Transverse colon (tissue), 4 donors: ENCODE data around the gene ARL4D. TPM values are rescaled to one million over a fixed set of nuclear protein-coding genes. Genes with fewer than 3 reads are reported as not detected.
A peak's percentile ranks its signal among the peaks of the same experiment; 100 is the strongest.

Experiments used
- DNase-seq: peaks from one replicate; pipeline ENCODE4 v3.0.0-alpha.2; 2019
- H3K27ac ChIP-seq, 4 donors: fragments of 200-600 bp; sonication (generic); 2 replicates each; pipeline ENCODE4 v1.5.1; 2016 to 2018; ENCODE audit warnings: inconsistent platforms in 4 of 4
- H3K27me3 ChIP-seq: fragments of 200-600 bp; sonication (generic); 2 replicates; pipeline ENCODE4 v1.5.1; 2017; ENCODE audit warnings: inconsistent platforms
- H3K36me3 ChIP-seq, 4 donors: fragments of 200-600 bp; sonication (generic); 2 replicates each; pipeline ENCODE4 v1.5.1; 2017 to 2019; ENCODE audit warnings: inconsistent platforms in 4 of 4
- H3K4me1 ChIP-seq, 4 donors: fragments of 200-600 bp; sonication (generic); 2 replicates each; pipeline ENCODE4 v1.5.1; 2017 to 2020; ENCODE audit warnings: inconsistent platforms in 4 of 4
- H3K4me3 ChIP-seq, 4 donors: fragments of 200-600 bp; sonication (generic); 1 replicate in 1 of 4; 2 replicates in 3 of 4; pipeline versions ENCODE4 v1.5.1 to v1.6.1; 2017 to 2019; ENCODE audit warnings: inconsistent platforms in 4 of 4
- H3K9me3 ChIP-seq, 2 donors: fragments of 200-600 bp; sonication (generic); 2 replicates each; pipeline ENCODE4 v1.5.1; 2017 to 2019; ENCODE audit warnings: inconsistent platforms in 2 of 2
- EP300 ChIP-seq: sonication (generic); formaldehyde crosslinking; IDR thresholded peaks from one replicate; pipeline ENCODE4 v1.6.1; 2017; ENCODE audit warnings: antibody characterized with exemption, low read depth
- POLR2A ChIP-seq: fragments of 450-650 bp; IDR thresholded peaks from one replicate; pipeline ENCODE4 v1.6.1; 2016; ENCODE audit warnings: antibody characterized with exemption, mild to moderate bottlenecking, moderate library complexity
- POLR2AphosphoS5 ChIP-seq, 3 donors: sonication (generic); formaldehyde crosslinking; IDR thresholded peaks; one replicate each; pipeline ENCODE4 v1.6.1; 2016; ENCODE audit warnings: antibody characterized with exemption in 3 of 3
- WGBS, 2 donors: methylation state at CpG; one replicate each; pipeline ENCODE4 v1.1.5; 2018; ENCODE audit warnings: low coverage in 1 of 2; 5-methylcytosine and 5-hydroxymethylcytosine counted together
- in situ Hi-C, 4 donors: fragments of 200-750 bp; cut with MboI; loops; one replicate each; pipeline versions ENCODE4 v1.15.0 to v1.15.1; 2017; ENCODE audit warnings: low sequenced_read_pairs in 3 of 4, low pct_ligation_motif_present in 1 of 4, low pct_unique_long_range_greater_than_20kb in 1 of 4
- intact Hi-C: fragments of 100-400 bp; cut with DNase I; formaldehyde crosslinking; loops from one replicate; pipeline ENCODE4 v1.15.1; 2023; ENCODE audit warnings: low total_unique reads
- total RNA-seq, 4 donors: library from RNA; depleted of rRNA; stranded (reverse); fragments of >200 nt; gene quantifications; one replicate each; pipeline ENCODE4 v1.1.0, GENCODE V29; 2016
- TF ChIP-seq, protein P1 (sequence below), 5 experiments: fragments of 200-600 bp in 3 of 5; fragments of 450-650 bp in 2 of 5; sonication (generic) in 3 of 5; IDR thresholded peaks; 1 replicate in 2 of 5; 2 replicates in 3 of 5; pipeline ENCODE4 v1.5.1; 2016 to 2017; ENCODE audit warnings: antibody characterized with exemption in 5 of 5, inconsistent platforms in 3 of 5, mild to moderate bottlenecking in 2 of 5, moderate library complexity in 1 of 5

The ARL4D gene
- total RNA-seq, 4 donors from 2014 or later = 6.7 to 29.5 (median 8.8) TPM

GRCh38 chr17:43356999-43357398, 41.8 kb upstream of the ARL4D start:
- H3K4me3 ChIP-seq = no peak overlapping the region
- in situ Hi-C loops = no loop called here

GRCh38 chr17:43359469-43360110, 39.2 kb upstream of the ARL4D start:
- no peaks in the 10 kb centered on the region for H3K9me3 ChIP-seq
- peak overlapping the region in 3 of 4 donors; percentile 40 to 55 (median 50) for H3K4me3 ChIP-seq
- in situ Hi-C loops = no loop called here
- H3K27ac ChIP-seq = peak overlapping the region; percentile 87 to 96 (median 91)
- H3K4me1 ChIP-seq = peaks cover 9 to 18% (median 11%) of the 10 kb centered on the region in 4 donors
- no peaks in the 10 kb centered on the region for H3K36me3 ChIP-seq
- no peaks in the 10 kb centered on the region for H3K27me3 ChIP-seq
- TF ChIP-seq, protein P1, sequence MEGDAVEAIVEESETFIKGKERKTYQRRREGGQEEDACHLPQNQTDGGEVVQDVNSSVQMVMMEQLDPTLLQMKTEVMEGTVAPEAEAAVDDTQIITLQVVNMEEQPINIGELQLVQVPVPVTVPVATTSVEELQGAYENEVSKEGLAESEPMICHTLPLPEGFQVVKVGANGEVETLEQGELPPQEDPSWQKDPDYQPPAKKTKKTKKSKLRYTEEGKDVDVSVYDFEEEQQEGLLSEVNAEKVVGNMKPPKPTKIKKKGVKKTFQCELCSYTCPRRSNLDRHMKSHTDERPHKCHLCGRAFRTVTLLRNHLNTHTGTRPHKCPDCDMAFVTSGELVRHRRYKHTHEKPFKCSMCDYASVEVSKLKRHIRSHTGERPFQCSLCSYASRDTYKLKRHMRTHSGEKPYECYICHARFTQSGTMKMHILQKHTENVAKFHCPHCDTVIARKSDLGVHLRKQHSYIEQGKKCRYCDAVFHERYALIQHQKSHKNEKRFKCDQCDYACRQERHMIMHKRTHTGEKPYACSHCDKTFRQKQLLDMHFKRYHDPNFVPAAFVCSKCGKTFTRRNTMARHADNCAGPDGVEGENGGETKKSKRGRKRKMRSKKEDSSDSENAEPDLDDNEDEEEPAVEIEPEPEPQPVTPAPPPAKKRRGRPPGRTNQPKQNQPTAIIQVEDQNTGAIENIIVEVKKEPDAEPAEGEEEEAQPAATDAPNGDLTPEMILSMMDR (IDR thresholded peaks at IDR 0.05) = no peak
- TF ChIP-seq POLR2AphosphoS5 (IDR thresholded peaks at IDR 0.05) = peak in 1 of 3 donors; percentile 4
- no peak for TF ChIP-seq POLR2A
- intact Hi-C loops = no loop called here
- peak; percentile 21 for DNase-seq
- 62 to 65% methylated on average over 17 of the region's 17 CpGs for WGBS, 2 donors

More at GRCh38 chr17:43356999-43357398, 41.8 kb upstream of the ARL4D start:
- Histone ChIP-seq H3K27me3 (no peaks in the 10 kb centered on the region), H3K27ac (no peak overlapping the region), H3K36me3 (no peaks in the 10 kb centered on the region), H3K4me1 (peaks cover 6 to 14% (median 10%) of the 10 kb centered on the region in 4 donors), H3K9me3 (no peaks in the 10 kb centered on the region)
- no peak for DNase-seq
- WGBS, 2 donors = 80 to 84% methylated on average over 4 of the region's 4 CpGs
- no peak for TF ChIP-seq POLR2A
- TF ChIP-seq EP300 = no peak
- intact Hi-C loops = no loop called here

DNA sequence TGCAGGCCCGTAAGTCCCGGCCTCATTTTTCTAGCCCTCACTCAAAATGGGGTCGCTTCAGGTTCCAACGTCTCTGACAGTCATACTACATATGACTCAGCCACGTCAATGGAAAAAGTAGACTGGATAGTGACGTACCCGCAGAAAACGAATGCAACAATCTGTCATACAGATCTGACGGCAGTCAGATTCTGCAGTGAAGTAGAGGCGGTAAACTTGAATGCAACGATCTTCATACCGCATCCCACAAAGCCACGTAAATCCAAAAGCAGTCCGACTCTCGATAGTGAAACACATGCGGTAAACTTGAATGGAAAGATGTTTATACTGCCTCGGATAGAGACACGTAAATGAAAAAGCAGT, 38.4 kb upstream of the ARL4D start:
- Histone ChIP-seq H3K27ac (peak overlapping the region; percentile 87 to 96 (median 91)), H3K9me3 (no peaks in the 10 kb centered on the region), H3K4me1 (peaks cover 9 to 18% (median 11%) of the 10 kb centered on the region in 4 donors), H3K36me3 (no peaks in the 10 kb centered on the region), H3K4me3 (peak overlapping the region; percentile 2 to 55 (median 45)), H3K27me3 (no peaks in the 10 kb centered on the region)
- WGBS, 2 donors = 3 to 29% methylated on average over 16 to 18 of the region's 18 CpGs
- peak; percentile 72 for DNase-seq
- in situ Hi-C loops = no loop called here
- intact Hi-C loops = no loop called here
- TF ChIP-seq, protein P1 (IDR thresholded peaks at IDR 0.05) = no peak
- TF ChIP-seq POLR2AphosphoS5 (IDR thresholded peaks at IDR 0.05) (peak; percentile 69 to 94 (median 86)), POLR2A (no peak), EP300 (peak; percentile 24)

GRCh38 chr17:43360739-43361505, 37.9 kb upstream of the ARL4D start:
- no peaks in the 10 kb centered on the region for H3K9me3 ChIP-seq
- 0 to 3% methylated on average over 25 to 56 of the region's 56 CpGs for WGBS, 2 donors
- intact Hi-C loops = no loop called here
- no peak for TF ChIP-seq EP300
- TF ChIP-seq, protein P1 (IDR thresholded peaks at IDR 0.05) = peak in 2 of 5 experiments; percentile 32
- peak; percentile 100 for TF ChIP-seq POLR2A
- TF ChIP-seq POLR2AphosphoS5 (IDR thresholded peaks at IDR 0.05) = peak; percentile 95 to 100 (median 100)
- no peaks in the 10 kb centered on the region for H3K27me3 ChIP-seq
- H3K36me3 ChIP-seq = no peaks in the 10 kb centered on the region
- in situ Hi-C loops = no loop called here
- peak; percentile 96 for DNase-seq
- peaks cover 9 to 18% (median 11%) of the 10 kb centered on the region in 4 donors for H3K4me1 ChIP-seq
- H3K4me3 ChIP-seq = peak overlapping the region; percentile 2 to 55 (median 45)
- peak overlapping the region; percentile 87 to 96 (median 91) for H3K27ac ChIP-seq
